ENCODE results near the gene SCNN1A. TPM values are rescaled to one million over a fixed set of nuclear protein-coding genes. Genes with fewer than 3 reads are reported as not detected.

The SCNN1A gene
- total RNA-seq, 1 experiment from 2014 or later = 111 TPM

DNA sequence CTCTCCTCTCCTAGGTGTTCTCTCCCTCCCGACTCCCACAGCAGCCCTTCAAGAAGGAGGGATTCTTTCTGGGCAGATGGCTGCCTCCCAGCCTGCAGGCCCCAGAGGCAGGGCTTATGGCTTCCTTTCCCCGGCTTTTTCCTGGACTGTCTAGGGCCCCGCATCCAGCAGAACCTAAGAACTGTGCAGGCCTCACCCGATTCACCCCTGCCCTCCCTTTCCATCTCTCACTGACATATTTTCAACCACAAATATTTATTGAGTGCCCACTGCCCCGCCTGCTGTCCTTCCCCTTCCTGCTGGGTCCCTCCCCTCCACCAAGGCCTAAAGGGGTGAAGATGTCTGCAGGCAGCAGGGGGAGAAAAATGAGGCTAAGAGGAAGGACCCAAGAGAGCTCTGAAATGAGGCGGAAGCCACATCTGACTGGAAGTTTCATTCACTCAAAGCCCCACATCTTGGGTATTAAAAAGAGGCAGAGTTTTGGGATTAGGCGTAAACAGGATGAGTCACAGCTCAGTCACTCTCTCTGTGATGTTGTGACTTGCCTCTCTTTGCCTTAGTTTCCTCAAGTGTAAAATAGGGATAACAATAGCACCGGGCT lies 2.9 kb downstream of the SCNN1A start:
- Histone ChIP-seq H2AK5ac (ENCODE audit: insufficient read length, low read length) (no peak overlapping the region), H3K9ac (ENCODE audit: extremely low read depth, insufficient read length, low read length) (peak overlapping the region; percentile 93), H3K23me2 (ENCODE audit: insufficient read length, low read depth, low read length, poor library complexity, severe bottlenecking) (peaks cover 51% of the 10 kb centered on the region), H2BK120ac (ENCODE audit: low read depth, low read length, poor library complexity, severe bottlenecking) (no peak overlapping the region), H3K4me1 (ENCODE audit: insufficient read depth, low read length) (peaks cover 19% of the 10 kb centered on the region), H3K79me2 (ENCODE audit: insufficient read depth, low read length) (peaks cover 29% of the 10 kb centered on the region), H3T11ph (ENCODE audit: low read length) (no peak overlapping the region), H4K20me1 (ENCODE audit: control insufficient read depth, insufficient read depth, insufficient read length) (no peaks in the 10 kb centered on the region), H3K9me3 (ENCODE audit: control insufficient read depth, low read depth, low read length) (no peaks in the 10 kb centered on the region), H2AFZ (ENCODE audit: low read length) (no peak overlapping the region), H4K8ac (replicated peaks; ENCODE audit: insufficient read length, low read depth, low read length) (no peak overlapping the region), H2BK15ac (ENCODE audit: low read depth, low read length) (no peak overlapping the region), H3K23ac (ENCODE audit: insufficient read length, low read depth, low read length) (no peak overlapping the region), H4K91ac (ENCODE audit: insufficient read length, low read depth, low read length) (no peak overlapping the region), H2BK12ac (ENCODE audit: insufficient read length, low read depth, low read length) (no peak overlapping the region), H2BK20ac (ENCODE audit: low read depth, low read length, poor library complexity, severe bottlenecking) (no peak overlapping the region), H3K27ac (ENCODE audit: insufficient read length, low read depth, low read length) (peak overlapping the region; percentile 63), H3K79me1 (ENCODE audit: insufficient read depth, low read depth, low read length, poor library complexity, severe bottlenecking) (peaks cover 9% of the 10 kb centered on the region), H3K4ac (ENCODE audit: low read depth, low read length) (no peak overlapping the region), H3K14ac (ENCODE audit: insufficient read depth, low read length) (no peak overlapping the region), H3K18ac (ENCODE audit: insufficient read length, low read depth, low read length) (no peak overlapping the region), H3K4me2 (ENCODE audit: insufficient read depth, insufficient read length, low read length) (peak overlapping the region; percentile 82), H4K5ac (ENCODE audit: insufficient read length, low read depth, low read length) (no peak overlapping the region), H2BK5ac (ENCODE audit: insufficient read length, low read length) (no peak overlapping the region), H3K27me3 (ENCODE audit: insufficient read depth, low read length) (no peaks in the 10 kb centered on the region), H3K56ac (ENCODE audit: insufficient read length, low read depth, low read length) (no peak overlapping the region)
- Mint-ChIP-seq H3K9me3 (no peaks in the 10 kb centered on the region), H3K27ac (peak overlapping the region; percentile 87 to 94 (median 94)), H3K4me1 (peaks cover 82% of the 10 kb centered on the region in 2 experiments), H3K4me3 (peak overlapping the region; percentile 79 to 89), H3K27me3 (ENCODE audit: low read depth) (no peaks in the 10 kb centered on the region), H3K36me3 (ENCODE audit: insufficient read depth in 1 of 3, low read depth in 3 of 3) (peaks cover 3 to 30% (median 20%) of the 10 kb centered on the region in 3 experiments)
- WGBS (ENCODE audit: extremely low coverage, insufficient read length, low lambda C conversion rate) = no CpG with 5 or more reads among the region's 8 CpGs
- TF ChIP-seq, protein P1, sequence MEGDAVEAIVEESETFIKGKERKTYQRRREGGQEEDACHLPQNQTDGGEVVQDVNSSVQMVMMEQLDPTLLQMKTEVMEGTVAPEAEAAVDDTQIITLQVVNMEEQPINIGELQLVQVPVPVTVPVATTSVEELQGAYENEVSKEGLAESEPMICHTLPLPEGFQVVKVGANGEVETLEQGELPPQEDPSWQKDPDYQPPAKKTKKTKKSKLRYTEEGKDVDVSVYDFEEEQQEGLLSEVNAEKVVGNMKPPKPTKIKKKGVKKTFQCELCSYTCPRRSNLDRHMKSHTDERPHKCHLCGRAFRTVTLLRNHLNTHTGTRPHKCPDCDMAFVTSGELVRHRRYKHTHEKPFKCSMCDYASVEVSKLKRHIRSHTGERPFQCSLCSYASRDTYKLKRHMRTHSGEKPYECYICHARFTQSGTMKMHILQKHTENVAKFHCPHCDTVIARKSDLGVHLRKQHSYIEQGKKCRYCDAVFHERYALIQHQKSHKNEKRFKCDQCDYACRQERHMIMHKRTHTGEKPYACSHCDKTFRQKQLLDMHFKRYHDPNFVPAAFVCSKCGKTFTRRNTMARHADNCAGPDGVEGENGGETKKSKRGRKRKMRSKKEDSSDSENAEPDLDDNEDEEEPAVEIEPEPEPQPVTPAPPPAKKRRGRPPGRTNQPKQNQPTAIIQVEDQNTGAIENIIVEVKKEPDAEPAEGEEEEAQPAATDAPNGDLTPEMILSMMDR (conservative IDR thresholded peaks at IDR 0.05) = no peak
- DNase-seq = no peak

Data from H9 (cell line).